ENCODE results near the gene SEZ6.
A peak's percentile ranks its signal among the peaks of the same experiment; 100 is the strongest.
"Not testable (repeated sequence)": the region's sequence is repeated elsewhere in the genome, so short reads cannot be mapped to it uniquely, and the experiment has no call there.

Gene SEZ6

GRCh38 chr17:28951991-28952975 is 53.5 kb downstream of the SEZ6 start:
- DNase-seq: peak; percentile 100

- DNase-seq: peak; percentile 100
Measured at GRCh38 chr17:28951428-28951990, 54.3 kb downstream of the SEZ6 start, which contains the start of gene PHF12. TSS of gene PHF12 (minus strand) at chr17:28951518. CDS start at chr17:28950960, 558 bp downstream.

DNA sequence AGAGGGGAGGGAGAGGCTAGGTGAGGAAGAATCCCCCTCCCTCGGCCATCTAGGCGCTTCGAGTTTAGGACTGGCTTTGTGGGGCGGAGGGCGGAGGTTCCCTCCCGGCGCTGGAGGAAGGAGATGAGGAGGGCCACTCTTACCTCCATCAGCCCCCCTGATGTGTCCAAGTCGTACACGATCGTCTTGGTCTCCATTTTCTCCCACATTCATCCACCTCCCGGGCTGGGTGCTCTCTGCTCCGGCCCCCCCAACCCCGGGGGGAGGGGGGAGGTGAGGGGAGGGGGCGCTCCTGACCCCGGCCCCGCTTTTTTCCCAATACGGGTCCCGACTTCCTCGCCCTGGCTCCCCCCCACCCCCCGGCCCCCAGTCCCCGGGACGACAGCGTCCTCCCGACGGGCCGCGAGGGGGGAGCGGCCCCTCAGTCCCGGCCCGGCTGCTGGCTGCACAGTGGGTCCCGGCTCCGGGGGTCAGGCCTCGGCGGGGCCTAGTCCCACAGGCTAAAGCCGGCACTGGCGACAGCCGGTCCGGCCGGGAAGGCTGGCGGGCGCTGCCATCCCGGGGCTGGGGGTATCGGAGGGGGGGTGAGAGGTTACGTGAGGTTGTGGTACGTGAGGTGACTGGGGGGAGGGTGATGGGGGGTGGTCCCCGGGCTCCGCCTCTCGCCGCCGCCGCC is 54.9 kb downstream of the SEZ6 start:
- no peak for DNase-seq

DNA sequence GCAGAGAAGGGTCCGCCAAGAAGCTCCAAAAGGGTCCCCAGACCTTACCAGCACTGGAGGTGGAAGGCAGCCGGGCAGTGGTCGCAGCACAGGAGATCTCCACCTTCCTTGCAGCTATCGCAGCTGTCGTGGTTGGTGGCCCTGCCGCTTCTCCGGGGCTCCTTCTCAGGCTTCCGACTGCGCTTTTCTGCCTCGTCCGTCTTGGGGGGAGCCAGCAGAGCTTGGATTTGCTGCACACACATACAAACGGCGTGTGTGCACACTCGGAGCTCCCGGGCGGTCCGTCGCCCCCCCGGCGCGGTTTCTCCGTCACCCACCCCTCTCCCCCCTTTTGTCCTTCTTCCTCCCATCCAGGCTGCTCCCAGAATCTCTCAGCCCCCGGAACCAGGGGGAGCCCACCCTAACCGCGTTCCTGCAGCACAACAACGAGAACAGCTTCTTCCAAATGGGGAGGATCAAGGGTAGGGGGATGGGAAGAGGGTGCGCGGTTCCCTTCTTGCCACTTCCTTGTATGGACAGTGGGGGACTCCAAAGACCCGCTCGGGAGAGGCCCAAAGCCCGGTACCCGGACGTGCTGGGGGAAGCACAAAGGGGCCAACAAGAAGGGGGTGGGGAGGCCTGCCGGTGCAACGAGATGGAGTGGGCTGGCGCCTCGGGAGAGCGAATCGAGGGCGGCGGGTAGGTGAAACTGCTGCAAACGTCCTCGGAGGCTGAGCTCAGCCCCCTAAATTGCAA is 55.6 kb downstream of the SEZ6 start:
- DNase-seq: peak; percentile 78

DNA sequence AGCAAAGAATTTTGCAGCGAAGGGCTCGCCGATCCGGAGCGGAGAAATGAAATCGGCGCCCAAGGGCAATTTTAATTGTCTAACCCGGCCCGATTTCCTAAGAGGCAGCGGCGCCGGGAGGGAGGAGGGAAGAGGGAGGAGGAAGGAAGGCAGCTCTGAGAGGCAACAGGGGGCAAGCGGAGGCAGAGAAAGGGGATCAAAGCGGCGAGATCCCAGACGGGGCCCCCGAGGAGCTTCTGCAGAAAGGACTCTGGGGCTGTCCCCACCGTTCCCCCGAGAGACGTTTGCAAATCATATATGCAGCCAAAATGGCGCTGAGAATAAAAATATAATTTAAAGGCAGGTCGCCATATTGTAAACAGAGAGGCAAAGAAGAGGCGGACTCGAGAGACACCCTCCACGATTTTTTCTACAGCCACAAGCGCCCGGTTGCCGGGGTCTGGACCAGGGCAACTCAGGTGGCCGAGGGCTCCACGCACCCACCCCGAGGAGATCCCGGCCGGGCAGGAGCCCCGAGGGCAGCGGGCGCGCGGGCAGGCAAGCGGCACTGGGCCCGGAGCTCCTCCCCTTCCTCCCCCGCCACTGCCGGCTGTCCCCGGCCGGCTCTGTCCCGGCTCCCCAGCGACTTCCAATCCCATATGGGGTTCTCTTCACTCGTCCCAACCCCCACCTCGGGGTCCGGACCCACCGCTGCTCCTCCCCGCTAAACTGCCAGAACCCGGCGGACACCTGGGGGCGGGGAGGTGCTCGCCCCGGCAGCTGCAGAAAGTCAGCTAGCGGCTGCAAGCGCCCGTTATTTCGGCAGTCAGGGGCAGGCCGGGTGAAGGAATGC is 56.4 kb downstream of the SEZ6 start:
- peak; percentile 90 for DNase-seq

DNA sequence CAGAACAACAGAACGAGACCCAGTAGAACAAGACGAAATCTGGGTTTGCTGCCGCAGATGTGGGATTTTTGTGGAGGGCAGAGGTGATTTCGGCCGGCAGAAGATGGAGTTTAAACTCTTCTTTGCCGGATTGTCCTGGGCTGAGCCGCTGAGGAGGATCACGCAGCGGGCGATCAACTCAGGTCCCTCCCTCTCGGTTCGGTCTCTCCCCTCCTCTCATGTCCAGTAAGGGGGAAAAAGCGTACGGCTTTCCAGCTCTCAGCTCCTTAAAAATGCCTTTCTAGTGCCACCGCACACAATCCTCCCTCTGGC is 57.0 kb downstream of the SEZ6 start:
- DNase-seq: no peak

DNA sequence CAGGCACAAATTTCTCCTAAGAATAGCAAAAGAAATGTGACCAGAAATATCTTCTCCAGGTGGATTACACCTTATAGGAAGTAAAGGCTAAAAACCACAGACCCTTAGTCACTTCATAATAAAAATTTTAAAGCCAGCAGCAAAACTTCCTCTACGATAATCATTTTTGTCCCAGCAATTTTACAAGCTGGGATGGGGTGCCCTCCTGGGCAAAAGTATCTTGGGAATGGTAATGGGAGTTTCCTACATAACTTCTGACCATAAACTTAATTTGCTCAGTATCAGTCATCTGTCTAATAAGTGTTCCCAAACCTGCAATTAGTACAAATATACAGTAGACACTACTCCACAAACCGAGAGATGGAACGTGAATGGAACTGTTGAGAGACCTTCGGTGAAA is 57.5 kb downstream of the SEZ6 start:
- no peak for DNase-seq

GRCh38 chr17:28947639-28948038 is 58.2 kb downstream of the SEZ6 start:
- DNase-seq: no peak

DNA sequence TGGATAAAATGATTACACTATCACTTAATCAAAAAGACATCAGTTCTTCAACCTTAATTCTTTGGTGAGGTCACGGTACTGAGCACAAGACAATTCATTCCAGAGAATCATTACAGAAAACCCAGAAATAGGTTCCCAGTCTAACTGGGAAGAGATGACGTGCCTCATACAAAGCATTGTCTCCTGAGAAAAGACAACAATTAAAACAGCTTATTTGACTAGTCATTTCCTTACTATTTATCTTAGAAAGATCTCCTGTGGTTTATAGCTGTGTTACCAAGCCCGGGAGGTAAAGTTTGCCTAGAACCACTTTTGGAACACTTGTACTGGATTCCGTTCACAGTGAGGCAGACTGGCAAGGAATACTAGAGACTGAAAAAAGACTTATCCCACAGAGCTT is 59.6 kb downstream of the SEZ6 start:
- DNase-seq: no peak

DNA sequence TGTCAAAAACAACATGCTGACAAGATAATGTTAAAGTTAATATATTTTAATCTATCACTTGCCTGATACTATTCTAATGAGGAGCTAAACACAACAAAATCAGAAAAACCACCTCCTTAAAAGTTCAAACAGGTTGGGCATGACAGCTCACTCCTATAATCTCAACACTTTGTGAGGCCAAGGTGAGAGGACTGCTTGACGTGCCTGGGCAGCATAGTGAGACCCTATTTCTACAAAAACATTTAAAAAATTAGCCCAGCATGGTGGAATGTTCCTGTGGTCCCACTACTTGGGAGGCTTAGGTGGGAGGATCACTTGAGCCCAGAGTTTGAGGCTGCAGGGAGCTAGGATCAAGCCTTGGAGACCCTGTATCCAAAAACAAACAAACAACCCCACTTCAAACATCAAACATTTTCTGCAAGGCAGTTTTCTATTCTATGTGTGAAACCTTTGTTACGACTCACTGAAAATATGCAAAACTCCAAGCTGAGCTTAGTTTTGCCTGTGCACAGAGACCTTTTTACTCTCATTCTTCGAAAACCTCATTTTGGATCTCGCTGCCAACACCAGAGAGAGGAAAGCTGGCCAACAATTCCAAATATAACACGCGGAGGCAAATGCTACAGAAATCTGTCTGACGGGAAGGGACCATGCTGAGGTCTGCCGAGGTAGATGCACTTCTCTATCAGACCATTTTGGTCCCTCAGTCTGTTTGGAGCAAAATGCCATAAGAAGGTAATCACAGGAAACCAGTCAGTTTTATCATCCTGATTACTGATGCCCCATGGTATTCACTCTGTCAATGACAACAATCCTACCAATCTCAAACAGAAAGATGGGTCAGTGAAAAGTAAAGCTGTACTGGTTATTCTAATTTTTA is 60.7 kb downstream of the SEZ6 start:
- DNase-seq: no peak

- DNase-seq: no peak
Measured at GRCh38 chr17:28944343-28944742, 61.5 kb downstream of the SEZ6 start.

GRCh38 chr17:28942925-28943324 is 62.9 kb downstream of the SEZ6 start:
- DNase-seq: no peak

- no peak for DNase-seq
Measured at GRCh38 chr17:28941251-28941650, 64.6 kb downstream of the SEZ6 start.

DNA sequence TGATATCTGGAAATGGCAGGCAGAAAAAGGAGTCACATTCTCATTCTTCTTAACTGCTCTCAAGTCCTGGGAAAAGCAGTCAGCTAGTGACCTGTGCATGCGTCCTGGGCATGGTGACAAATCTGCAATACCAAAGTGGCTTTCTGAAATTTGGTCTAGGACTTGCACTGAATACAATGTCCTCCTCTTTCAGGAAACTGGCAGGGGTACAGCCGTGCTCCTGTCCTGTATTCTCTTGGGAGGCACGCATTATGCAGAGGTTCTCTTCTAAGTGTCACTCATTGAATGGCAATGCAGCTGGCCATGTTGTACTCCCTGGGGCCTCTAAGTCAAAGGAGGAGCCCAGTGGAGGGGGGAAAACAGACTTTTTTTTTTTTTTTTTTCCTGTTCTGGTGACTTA is 65.2 kb downstream of the SEZ6 start:
- DNase-seq: no peak

DNA sequence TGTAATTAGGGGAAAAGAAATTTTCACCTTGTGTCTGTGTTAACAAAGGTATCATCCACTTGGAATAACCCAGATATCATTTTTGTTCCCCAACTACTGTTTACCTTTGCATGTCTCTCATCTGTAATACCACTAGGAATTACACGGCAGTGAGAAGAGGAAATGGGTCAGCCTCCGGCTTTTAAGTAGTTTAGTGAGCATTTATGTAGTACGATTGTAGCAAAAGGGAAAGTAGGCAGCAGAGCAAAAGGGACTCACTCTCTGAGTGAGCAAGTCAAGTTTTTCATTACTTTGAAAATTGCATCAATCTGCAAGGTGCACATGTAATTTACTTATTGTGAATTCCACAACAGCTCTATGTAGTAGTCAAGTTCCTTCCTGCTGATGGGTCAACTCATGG is 65.7 kb downstream of the SEZ6 start:
- DNase-seq: no peak

DNA sequence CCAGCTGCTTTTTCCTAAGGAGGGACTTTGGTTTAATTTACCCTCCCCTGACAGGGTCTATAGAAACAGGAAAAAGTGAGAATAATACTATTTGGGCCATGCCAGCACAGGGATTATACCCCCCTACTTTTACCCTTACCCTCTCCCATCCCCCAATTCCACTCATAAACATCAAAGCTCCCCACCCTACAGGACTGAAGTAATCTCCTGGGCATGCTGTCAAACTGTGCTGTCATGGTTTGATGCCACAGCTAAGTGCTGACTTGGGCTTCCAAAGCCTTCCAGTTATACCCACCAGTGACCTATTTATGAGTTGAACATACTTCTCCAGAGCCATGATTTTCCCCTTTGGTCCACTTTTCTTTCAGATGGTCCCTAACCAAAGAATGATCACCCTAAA is 67.3 kb downstream of the SEZ6 start:
- no peak for DNase-seq

DNA sequence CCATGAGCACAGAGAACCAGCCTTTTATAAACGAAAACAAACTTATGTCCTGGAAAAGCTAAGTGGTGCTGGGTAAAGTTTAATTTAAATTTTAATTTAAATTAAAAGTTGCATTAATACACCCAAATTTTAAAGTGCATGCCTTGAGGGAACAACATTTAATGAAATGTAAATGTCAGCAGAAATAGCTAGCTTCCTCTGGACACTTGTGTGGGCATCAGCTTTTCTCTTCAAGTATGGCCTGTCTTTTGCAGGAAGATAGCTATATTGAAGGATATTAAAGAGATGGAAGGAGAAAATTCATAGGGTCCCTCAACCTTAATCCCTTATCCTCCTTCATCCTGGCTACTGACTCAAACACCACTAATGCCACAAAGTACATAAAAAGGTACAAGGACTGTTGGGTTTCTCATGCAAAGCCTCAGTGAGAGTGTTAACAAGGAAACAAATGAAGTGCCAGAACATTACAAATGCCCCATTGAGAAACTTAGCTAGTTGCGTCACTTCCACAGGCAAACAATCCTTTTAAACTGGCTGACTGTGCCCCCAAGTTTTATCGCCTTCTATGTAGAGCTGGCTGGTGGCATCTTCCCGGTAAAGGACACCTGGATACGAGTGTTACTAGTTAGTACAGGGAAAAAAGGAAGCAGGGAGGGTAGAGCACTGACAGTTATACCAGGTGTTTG is 68.6 kb downstream of the SEZ6 start:
- no peak for DNase-seq

DNA sequence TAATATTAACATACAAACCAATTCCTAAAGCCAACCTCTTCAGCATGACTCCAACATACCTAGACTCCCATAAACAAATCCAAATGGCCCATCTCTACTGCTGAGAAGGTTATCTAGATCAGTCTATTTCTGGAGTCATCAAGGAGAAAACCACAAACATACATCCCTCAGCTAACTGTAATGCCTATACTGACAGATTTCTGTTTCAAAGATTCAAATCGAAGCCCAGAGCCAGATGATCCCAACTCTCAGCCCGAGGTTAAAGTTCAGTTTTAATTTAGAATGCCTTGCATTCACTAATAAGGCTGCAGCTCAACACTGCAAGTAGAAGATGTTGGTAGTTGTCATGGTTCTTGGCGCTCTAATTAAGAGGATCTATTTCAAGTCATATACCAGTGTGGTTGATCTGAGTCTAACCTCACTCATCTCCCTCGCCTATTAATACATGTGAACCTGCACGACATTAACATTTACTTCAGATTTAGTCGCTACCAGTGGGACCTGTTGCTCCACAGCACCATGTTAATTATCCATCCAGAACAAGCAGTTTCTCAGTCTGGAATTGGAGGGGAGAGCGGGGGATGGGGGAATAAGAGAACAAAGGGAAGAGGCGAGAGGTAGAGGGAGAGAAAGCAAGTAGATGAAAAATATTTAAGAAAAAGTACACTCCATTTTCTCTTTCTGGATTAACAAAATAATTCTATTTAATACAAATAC is 69.9 kb downstream of the SEZ6 start:
- DNase-seq: peak; percentile 45

GRCh38 chr17:28934508-28934907 is 71.3 kb downstream of the SEZ6 start:
- not testable (repeated sequence) for DNase-seq

DNA sequence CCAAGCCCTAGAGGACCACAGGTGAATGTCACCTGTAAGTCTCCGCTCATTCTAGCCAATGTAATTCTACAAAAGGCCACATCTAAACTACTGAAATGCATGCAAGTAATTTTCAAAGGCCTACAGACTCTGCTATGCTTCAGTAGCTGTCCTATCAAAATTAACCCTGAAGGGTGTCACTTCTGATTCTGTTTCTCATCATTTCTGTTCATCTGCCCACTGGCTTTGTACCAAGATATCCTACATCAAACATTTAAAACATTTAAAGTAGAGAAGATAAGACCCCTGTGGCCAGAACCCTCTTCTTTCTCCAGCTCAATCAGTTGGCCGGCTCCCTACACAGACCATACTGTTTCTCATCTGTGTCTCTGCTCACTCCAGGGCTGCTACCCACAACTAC is 76.0 kb downstream of the SEZ6 start:
- DNase-seq: no peak
